Measurements from ENCODE around the gene ACAP3. TPM values are rescaled to one million over a fixed set of nuclear protein-coding genes. Genes with fewer than 3 reads are reported as not detected.

ACAP3 gene
- total RNA-seq, 1 donor from 2014 or later: 10.7 TPM

DNA sequence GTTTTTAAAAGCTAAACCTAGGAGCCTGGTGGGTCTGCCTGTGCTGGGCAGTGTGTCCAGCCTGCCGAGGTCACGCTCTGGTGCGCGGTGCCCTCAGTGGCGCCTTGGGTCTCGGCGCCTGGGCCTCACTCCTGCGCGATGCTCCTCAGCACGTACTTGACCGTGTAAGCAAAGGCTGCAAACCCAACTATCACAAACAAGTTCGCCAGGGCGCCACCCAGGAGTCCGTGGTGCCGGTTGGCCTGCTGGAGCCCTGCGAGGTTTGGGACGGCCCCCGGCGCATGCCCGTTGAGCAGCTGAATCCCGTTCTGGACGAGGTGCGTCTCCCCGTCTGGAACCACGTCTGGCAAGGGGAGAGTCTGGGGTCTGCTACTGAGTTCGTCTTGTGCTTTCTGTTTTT lies 52.7 kb downstream of the ACAP3 start:
- Mint-ChIP-seq H3K9me3 (no peaks in the 10 kb centered on the region), H3K4me3 (no peak overlapping the region), H3K36me3 (peaks cover 21% of the 10 kb centered on the region), H3K4me1 (no peaks in the 10 kb centered on the region), H3K27ac (no peak overlapping the region), H3K27me3 (ENCODE audit: insufficient read depth, low read depth) (peaks cover 2% of the 10 kb centered on the region)
- no peak overlapping the region for H2AFZ ChIP-seq (replicated peaks)
- no peaks in the 10 kb centered on the region for H3K9me3 ChIP-seq (ENCODE audit: low read depth)
- no peak overlapping the region for H3K27ac ChIP-seq
- no peak for TF ChIP-seq EZH2phosphoT487 (IDR thresholded peaks at IDR 0.05)
- TF ChIP-seq, protein P1, sequence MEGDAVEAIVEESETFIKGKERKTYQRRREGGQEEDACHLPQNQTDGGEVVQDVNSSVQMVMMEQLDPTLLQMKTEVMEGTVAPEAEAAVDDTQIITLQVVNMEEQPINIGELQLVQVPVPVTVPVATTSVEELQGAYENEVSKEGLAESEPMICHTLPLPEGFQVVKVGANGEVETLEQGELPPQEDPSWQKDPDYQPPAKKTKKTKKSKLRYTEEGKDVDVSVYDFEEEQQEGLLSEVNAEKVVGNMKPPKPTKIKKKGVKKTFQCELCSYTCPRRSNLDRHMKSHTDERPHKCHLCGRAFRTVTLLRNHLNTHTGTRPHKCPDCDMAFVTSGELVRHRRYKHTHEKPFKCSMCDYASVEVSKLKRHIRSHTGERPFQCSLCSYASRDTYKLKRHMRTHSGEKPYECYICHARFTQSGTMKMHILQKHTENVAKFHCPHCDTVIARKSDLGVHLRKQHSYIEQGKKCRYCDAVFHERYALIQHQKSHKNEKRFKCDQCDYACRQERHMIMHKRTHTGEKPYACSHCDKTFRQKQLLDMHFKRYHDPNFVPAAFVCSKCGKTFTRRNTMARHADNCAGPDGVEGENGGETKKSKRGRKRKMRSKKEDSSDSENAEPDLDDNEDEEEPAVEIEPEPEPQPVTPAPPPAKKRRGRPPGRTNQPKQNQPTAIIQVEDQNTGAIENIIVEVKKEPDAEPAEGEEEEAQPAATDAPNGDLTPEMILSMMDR (IDR thresholded peaks at IDR 0.05): no peak
- no peak for TF ChIP-seq EZH2 (IDR thresholded peaks at IDR 0.05)
- H3K27me3 ChIP-seq: no peaks in the 10 kb centered on the region
- no peak overlapping the region for H3K4me2 ChIP-seq
- no peak overlapping the region for H3K9ac ChIP-seq
- no peak overlapping the region for H3K4me3 ChIP-seq
- peaks cover 8% of the 10 kb centered on the region for H3F3A ChIP-seq (ENCODE audit: low read depth)
- H3K4me1 ChIP-seq: no peaks in the 10 kb centered on the region
- H3K79me2 ChIP-seq (ENCODE audit: low read depth): no peaks in the 10 kb centered on the region
- H3K36me3 ChIP-seq: no peaks in the 10 kb centered on the region
- H4K20me1 ChIP-seq (ENCODE audit: low read depth): peaks cover 24% of the 10 kb centered on the region
- DNase-seq (ENCODE audit: low spot score): no peak

DNA sequence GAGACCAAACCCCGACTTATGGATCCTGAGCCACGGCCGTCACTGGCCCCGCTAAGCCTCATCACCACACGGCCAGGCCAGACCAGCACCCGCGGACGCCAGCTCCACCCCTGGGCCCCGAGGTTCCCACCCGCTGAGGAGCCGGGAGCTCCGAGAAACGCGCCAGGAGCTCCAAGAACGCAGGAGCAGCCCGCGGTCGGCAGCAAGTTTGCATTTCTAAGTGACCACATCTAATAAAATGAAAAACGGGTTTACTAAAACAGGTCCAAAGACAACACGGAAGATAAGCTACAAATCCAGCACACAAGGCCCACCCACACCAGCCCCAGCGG lies 53.1 kb downstream of the ACAP3 start:
- Mint-ChIP-seq H3K4me3 (no peak overlapping the region), H3K27me3 (ENCODE audit: insufficient read depth, low read depth) (peaks cover 2% of the 10 kb centered on the region), H3K9me3 (no peaks in the 10 kb centered on the region), H3K36me3 (peaks cover 17% of the 10 kb centered on the region), H3K4me1 (no peaks in the 10 kb centered on the region), H3K27ac (no peak overlapping the region)
- Histone ChIP-seq H3K4me1 (no peaks in the 10 kb centered on the region), H4K20me1 (ENCODE audit: low read depth) (peaks cover 19% of the 10 kb centered on the region), H3K9me3 (ENCODE audit: low read depth) (no peaks in the 10 kb centered on the region), H3F3A (ENCODE audit: low read depth) (peaks cover 8% of the 10 kb centered on the region), H3K9ac (no peak overlapping the region), H3K4me2 (no peak overlapping the region), H2AFZ (replicated peaks) (no peak overlapping the region), H3K27ac (no peak overlapping the region), H3K27me3 (no peaks in the 10 kb centered on the region), H3K79me2 (ENCODE audit: low read depth) (no peaks in the 10 kb centered on the region), H3K36me3 (no peaks in the 10 kb centered on the region), H3K4me3 (no peak overlapping the region)
- TF ChIP-seq, protein P1 (IDR thresholded peaks at IDR 0.05): no peak
- TF ChIP-seq EZH2phosphoT487 (IDR thresholded peaks at IDR 0.05) (no peak), EZH2 (IDR thresholded peaks at IDR 0.05) (no peak)
- no peak for DNase-seq (ENCODE audit: low spot score)

DNA sequence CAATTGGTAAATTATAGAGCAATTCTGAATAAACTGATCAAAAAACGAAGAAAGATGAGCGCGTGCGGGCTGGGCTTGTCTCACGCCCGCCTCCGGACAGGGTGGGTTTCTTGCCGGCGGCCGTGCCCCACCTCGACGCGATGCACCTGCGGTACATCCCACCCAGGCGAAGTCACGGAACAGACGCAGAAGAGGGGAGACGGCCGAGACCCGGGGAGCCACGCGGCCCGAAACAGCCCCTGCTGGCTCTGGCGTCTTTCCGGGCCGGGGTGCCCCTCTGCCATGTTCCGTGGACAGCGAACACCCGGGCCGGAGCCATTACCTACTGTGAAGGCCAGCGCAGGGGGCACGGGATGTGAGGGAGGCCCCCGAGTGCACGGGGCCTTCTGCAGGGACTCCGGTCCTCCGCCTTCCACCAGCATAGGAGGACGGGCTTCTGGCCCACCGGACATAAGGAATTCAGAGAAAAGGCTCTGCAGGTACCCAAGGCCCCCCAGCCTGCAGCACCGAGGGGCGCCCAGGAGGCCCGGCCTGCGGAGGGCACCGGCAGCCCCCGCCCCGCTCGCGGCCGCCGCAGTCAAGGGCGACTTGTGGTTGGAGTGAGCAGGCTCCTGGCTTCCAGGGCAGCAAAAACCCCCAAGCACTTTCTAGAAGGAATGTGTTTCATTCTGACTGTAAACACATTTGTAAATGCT lies 53.6 kb downstream of the ACAP3 start:
- Histone ChIP-seq H3K4me1 (no peaks in the 10 kb centered on the region), H3K79me2 (ENCODE audit: low read depth) (no peaks in the 10 kb centered on the region), H3K27ac (no peak overlapping the region), H4K20me1 (ENCODE audit: low read depth) (peaks cover 14% of the 10 kb centered on the region), H3F3A (ENCODE audit: low read depth) (peaks cover 8% of the 10 kb centered on the region), H3K36me3 (no peaks in the 10 kb centered on the region), H3K27me3 (no peaks in the 10 kb centered on the region), H3K9ac (no peak overlapping the region), H2AFZ (replicated peaks) (no peak overlapping the region), H3K4me3 (no peak overlapping the region), H3K4me2 (no peak overlapping the region), H3K9me3 (ENCODE audit: low read depth) (no peaks in the 10 kb centered on the region)
- peaks cover 2% of the 10 kb centered on the region for H3K27me3 Mint-ChIP-seq (ENCODE audit: insufficient read depth, low read depth)
- H3K36me3 Mint-ChIP-seq: peaks cover 14% of the 10 kb centered on the region
- no peak for DNase-seq (ENCODE audit: low spot score)
- H3K9me3 Mint-ChIP-seq: no peaks in the 10 kb centered on the region
- TF ChIP-seq EZH2phosphoT487 (IDR thresholded peaks at IDR 0.05) (no peak), EZH2 (IDR thresholded peaks at IDR 0.05) (no peak)
- TF ChIP-seq, protein P1 (IDR thresholded peaks at IDR 0.05): no peak
- H3K4me3 Mint-ChIP-seq: no peak overlapping the region
- H3K27ac Mint-ChIP-seq: no peak overlapping the region
- H3K4me1 Mint-ChIP-seq: no peaks in the 10 kb centered on the region

Data from neural progenitor cell (in vitro differentiated cells).